Measurements from ENCODE around the gene CLEC4F.
A peak's percentile ranks its signal among the peaks of the same experiment; 100 is the strongest.
"Not testable (repeated sequence)": the region's sequence is repeated elsewhere in the genome, so short reads cannot be mapped to it uniquely, and the experiment has no call there.

The CLEC4F gene

DNA sequence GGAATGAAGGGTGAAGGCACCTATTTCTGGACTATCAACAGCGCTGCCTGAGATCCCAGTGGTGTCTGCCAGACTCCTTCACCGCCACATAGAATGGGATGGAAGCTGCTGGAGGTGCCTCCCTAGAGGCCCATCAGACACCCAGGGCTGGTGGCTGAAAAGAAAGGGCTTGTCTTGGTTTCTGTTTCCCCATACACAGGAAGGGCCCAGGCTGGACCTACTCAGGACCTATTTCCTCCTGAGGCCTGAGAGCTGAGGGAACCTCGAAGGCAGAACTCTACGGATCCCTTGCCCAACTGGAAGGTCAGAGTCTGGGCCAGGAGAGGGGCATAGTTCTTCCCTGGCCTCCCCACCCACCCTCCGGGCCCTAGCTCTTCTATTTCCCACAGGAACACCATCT lies 2.9 kb upstream of the CLEC4F start:
- no peak for DNase-seq

DNA sequence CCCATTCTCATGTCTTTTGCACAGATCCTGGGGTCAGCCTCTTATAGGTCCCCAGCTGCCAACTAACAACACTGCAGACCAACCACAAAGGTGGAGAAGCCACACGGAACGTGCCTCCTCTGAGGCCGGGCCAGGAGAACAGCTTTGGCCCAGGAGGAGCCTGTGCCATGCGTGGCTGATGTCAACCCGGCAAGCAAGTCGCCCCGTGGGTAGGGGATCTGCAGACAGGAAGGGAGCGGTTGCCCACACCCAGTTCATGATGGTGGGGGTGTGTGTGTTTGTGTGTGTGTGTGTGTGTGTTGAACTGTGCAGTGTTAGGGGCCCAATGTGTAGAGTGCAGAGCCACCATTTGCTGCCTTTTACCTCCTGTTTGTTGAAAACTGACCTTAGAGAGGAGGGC lies 2.4 kb upstream of the CLEC4F start:
- no peak for DNase-seq

DNA sequence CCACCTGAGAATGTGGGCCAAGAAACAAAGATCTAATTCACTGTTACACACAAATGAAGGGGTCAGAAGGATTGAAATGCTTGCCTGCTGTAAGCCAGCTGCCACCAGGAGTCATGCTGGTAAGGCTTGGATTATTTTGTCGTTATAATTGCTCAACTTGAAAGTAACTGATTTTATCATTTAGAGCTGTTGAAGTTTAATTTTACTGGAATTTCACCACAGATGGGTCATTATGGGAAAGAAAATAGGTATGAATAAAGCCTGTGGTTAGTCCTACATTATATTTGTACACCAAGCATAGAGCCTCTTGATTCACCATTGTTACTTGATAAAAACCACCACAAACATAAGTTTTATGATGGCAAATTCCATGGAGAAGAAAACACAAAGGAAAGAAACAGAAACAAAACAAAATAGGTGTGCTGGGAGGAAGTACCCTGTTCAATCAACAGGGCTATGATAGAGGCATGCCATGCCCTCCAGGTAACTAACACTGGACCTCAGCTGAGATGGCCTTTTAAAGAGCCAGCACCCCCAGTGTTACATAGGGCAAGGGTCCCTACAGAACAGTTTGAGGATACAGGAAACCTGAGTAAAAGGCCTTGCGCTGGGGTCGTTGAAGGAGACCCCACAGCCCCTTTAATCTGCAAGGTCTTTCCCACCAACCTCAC lies 3.0 kb downstream of the CLEC4F start:
- no peak for DNase-seq

DNA sequence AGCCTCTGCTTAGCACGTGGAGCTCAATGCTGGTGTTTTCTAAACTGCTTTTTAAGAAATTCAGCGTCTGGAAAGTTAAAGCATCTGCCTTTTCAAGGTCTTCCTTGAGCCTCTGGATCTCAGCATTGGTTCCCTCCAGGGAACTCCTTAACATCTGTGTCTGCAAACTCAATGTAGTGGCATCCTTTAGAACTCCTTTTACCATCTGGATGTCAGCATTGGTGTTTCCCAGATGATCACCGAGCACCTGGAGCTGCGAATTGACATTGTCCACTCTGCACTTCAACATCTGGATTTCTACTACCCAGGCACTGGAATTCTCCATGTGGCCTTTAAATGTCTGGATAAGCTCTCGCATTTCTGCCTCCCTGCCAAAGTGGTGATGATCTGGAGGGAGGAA lies 3.7 kb downstream of the CLEC4F start:
- no peak for DNase-seq

DNA sequence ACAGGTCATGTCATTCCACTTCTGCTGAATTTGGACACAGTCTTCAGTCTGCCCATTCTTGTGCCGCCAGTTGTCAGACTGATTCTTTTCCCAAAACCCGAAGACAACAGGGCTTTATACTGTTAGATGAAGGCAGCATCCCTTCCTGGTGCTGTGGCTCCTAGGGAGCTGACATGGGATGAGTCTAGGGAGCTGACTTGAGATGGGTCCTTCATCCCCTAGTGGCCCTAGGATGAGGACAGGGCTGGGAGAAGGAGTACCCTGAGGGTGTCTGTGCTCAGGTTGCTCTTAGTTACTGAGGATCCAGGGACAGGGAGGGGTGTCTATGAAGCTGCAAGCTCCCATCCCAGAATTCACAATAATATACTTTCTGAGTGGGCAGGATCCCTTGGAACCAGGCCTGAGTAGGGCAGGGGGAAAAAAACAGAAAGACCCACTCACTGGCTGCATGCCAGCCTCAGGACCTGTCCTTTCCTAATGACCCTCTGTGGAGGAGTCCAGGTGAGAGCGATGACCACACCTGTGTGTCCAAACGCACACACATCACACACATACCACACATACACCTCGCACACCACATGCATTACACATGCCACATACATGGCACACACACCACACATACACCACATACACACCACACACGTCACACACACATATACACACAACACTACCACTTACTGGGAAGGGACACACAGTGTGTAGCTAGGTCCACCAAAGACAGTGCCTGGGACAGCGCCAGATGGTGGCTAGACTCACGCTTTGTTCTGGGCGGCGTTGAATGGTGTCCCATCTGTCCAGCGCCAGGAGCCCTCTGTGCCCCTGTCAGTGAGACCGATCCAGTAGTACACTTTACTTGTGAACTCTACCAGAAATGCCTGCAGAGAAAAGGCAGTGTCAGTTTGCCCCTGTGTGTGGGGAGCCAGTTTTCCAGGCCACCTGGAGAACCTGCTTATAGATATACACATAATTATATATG lies 11.1 kb downstream of the CLEC4F start:
- DNase-seq: no peak

DNA sequence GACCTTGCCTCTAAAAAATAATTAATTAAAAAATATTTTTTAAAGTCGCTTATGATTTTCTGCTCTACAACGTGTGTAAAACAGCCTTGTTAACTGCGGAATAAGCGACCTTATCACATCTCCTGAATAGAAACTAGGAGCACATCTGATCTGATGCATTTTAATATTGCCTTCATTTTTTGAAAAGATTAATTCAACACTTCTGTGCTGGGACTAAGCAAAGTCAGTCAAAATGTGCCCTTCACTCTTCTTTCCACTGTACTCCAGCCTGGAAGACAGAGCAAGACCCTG lies 12.6 kb downstream of the CLEC4F start:
- DNase-seq: no peak

DNA sequence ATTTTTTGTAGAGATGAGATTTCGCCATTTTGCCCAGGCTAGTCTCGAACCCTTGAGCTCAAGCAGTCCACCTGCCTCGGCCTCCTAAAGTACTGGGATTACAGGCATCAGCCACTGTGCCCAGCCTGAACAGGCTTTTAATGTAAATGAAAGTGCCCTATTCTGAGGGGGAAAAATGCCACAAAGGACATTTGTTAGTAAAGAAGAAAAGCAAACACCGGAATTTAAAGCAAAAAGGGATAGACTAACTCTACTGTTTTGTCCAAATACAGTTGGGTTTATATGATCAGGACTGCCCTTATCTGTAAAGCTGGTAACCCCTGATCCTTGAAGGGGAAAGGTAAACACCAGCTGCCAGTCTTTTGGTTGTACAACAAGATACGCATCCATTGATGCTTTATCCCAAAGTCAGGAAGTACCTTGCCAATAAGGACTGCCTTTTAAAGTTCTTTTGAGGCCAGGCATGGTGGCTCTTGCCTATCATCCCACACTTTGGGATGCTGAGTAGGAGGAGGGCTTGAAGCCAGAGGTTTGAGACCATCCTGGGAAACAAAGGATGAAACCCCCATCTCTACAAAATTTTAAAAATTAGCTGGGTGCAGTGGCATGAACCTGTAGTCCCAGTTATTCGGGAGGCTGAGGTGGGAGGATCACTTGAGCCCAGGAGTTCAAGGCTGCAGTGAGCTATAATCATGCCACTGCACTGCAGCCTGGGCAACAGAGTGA lies 13.1 kb downstream of the CLEC4F start:
- DNase-seq: no peak

DNA sequence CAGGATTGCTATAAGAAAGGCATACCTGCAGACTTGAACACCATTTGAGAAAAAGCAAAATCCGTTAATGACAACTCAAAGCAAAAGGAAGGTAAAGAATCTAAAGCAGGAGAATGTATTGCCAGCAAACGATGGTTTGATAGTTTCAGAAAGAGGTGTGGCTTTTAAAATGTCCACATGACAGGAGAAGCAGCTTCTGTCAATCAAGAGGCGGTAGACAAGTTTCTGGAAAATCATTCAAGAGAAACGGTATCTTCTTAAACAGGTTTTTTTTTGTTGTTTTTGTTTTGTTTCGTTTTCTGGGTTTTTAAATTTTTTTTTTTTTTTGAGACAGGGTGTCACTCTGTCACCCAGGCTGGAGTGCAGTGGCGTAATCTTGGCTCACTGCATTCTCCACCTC lies 13.8 kb downstream of the CLEC4F start:
- no peak for DNase-seq

DNA sequence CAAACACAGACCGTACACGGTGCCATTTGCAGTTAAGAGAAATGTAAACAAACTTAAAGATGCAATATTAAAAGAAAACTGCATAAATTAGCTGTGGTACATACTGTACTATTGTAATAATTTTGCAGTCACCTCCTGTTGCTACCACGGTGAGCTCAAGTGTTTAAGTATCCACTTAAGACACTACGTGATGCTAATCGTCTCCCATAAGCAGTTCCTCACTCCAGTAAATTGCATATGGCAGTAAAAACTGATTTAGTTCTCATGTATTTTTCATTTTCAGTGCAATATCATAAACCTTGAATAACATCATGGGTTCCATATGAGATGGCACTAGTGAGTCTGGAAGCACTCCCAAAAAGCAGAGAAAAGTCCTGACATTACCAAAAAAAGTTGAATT lies 14.4 kb downstream of the CLEC4F start:
- DNase-seq: peak; percentile 43

DNA sequence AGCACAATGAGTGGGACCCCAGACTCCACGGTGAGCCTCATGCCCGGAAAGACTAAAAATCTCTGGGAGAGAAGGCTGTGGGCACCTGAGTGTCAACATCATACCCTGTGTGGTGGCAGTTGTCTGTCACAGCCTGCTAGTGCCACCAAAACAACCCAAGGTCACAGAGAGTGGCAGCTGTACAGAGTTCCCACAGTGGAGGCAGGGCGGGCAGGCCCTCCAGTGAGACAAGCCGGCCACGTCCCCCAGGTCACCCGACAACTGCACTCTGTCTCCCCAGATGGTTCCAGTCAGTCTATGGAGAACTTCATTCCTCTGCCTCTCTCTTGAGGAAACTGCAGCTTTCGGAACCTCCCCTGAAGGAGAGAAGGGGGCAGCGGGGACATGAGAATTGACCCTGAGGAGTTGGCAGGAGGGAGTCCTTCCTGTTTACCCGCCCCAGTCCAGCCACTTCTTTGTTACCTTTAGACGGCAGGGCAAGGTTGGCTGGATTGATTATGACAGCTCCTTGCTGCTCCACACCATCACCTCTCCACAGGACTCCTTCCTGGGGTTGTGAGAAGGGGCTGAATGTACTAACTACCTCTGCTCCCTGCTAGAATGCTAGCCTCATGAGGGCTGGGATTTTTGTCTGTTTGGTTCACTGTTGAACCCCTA lies 18.7 kb downstream of the CLEC4F start:
- no peak for DNase-seq

DNA sequence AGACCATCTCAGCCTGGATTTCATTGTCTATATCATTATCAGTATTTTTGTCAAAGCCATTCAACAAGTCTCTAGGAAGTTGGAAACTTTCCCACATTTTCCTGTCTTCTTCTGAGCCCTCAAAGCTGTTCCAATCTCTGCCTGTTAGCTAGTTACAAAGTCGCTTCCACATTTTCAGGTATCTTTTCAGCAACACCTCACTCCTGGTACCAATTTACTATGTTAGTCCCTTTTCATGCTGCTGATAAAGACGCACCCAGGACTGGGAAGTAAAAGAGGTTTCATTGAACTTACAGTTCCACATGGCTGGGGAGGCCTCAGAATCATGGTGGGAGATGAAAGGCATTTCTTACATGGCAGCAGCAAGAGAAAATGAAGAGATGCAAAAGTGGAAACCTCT lies 20.7 kb downstream of the CLEC4F start:
- no peak for DNase-seq

DNA sequence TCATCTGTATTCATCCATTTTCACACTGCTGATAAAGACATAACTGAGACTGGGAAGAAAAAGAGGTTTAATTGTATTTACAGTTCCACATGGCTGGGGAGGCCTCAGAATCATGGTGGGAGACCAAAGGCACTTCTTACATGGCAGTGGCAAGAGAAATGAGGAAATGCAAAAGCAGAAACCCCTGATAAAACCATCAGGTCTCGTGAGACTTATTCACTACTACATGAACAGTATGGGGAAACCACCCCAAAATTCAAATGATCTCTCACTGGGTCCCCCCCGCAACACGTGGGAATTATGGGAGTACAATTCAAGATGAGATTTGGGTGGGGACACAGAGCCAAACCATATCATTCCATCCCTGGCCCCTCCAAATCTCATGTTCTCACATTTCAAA lies 22.4 kb downstream of the CLEC4F start:
- DNase-seq: not testable (repeated sequence)

DNA sequence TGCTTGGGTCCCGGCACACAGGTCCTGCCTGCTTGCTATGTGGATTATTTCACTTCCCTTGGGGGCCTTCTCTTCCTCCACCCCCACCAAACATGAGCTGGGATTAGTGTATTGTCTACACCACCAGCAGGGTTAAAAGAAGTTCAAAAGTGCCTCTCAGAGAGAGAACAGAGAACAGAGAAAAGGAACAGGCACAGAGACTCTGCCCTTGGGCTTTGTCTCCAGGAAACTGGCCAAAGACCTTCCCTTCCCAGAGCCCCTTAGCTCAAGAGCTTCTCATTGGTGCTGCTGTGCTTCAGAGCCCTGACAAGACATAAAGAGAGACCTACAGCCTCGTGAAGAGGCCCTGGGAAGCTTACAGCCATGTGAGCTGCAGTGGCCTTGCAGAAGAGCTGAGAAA lies 22.9 kb downstream of the CLEC4F start:
- DNase-seq: no peak

DNA sequence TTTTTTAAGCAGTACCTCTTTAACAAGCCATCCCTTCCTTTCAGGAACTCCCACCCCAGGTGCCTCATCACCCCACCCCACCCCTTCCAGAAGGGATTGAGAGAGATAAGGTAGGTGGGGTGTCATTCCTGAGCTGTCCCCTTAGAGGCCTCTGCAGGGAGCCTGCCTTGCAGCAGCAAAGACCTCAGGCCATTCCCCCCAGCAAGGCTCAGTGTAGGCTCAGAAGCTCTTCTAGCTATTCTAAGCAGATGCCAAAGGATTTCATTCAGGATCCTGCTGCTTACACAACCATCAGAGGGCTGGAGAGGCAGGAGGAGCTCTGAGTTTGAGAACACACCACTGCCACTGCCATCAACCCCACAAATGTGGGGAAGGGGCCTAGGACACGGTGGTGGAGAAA lies 24.1 kb downstream of the CLEC4F start:
- DNase-seq: no peak

DNA sequence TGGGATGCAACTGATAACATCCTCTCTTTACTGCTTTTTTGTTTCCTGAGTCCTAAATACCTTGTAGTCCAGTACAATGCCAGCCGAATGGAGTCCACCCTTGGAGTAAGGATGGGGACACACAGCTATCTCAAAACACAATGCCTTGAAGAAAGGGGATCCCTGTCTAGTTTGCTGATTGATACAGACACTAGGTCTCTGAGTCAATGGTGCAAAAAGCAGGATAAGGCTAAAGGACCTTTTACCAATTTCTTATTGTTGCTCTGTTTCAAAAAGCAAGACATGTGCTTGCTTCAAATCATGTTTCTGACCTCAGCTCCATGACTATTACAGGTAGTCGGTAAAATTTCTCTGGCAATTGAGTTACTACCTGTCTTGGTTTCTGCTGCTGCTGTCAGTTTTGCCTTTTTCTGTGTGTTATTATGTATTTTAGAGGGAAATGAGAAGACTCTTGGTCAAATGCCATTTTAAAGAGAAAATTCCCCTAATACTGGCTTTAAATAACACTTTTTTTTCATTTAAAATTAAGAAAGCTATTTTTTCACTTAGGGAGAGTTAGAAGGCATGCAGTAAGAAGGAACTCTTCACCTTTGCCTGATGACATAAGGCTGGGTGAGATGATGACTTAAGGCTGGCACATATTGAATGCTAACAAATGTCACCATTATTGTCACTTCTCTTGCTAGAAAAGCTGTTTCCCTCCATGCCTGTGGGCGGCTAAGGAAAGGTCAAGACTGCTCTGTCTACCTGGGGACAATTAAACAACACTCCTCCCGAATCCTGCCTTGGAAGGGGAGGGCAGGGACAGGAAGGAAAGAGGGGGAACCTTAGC lies 25.0 kb downstream of the CLEC4F start:
- no peak for DNase-seq

DNA sequence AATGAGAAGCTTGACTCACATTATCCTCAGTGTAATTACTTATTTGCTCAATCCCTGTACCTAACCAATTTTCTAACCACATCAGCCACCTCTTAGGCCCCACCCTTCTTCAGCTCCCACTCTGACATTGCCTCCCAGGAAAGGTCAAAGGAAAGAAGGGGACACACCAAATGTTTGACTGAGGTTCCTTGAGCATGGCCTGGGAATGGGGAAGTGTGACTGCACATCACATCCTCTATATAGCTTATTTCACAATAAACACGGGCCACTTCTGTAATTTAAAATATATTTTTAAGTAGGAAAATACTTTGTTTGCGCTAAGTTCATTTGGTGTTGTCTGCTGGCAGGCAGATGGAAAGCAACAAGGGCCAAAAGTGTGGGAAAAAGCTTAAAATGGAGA lies 26.9 kb downstream of the CLEC4F start:
- DNase-seq: no peak

DNA sequence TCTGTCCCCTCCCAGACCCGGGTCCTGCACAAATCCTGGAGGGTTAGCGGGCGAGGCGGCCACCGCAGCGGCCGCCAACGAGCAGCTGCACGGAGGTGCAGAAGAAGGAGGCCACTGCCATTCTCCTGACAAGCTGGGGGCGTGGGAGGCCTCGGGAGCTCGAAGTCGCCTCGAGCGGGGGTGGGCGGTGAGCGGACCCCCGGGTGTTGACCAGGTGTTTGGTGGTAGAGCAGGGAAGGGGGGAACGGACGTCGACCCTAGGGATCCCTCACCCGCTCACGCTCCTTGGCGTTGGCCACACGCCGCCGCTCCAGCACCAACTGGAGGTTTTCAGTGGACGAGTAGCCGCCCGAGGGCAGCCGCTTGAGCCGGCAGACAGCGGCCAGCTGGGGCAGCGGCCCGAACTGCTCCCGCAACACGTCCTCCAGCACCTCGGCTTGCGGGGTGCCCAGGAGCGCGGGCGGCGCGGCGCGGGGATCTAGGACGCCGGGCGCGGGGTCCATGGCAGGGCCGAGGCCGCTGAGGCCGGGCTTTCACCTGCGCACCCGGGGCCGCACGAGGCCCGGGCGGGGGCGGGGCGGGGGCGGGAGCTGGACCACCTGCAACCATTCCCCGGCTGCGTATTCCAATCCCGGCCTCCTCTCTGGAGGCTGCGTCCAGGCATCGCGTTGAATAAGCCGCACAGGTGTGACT lies 30.1 kb downstream of the CLEC4F start, which contains the start of gene FIGLA:
Gene FIGLA (minus strand): TSS at position 508 of the 693 bp plus-strand sequence. CDS start 5 bp downstream, at position 503.
- DNase-seq: no peak

DNA sequence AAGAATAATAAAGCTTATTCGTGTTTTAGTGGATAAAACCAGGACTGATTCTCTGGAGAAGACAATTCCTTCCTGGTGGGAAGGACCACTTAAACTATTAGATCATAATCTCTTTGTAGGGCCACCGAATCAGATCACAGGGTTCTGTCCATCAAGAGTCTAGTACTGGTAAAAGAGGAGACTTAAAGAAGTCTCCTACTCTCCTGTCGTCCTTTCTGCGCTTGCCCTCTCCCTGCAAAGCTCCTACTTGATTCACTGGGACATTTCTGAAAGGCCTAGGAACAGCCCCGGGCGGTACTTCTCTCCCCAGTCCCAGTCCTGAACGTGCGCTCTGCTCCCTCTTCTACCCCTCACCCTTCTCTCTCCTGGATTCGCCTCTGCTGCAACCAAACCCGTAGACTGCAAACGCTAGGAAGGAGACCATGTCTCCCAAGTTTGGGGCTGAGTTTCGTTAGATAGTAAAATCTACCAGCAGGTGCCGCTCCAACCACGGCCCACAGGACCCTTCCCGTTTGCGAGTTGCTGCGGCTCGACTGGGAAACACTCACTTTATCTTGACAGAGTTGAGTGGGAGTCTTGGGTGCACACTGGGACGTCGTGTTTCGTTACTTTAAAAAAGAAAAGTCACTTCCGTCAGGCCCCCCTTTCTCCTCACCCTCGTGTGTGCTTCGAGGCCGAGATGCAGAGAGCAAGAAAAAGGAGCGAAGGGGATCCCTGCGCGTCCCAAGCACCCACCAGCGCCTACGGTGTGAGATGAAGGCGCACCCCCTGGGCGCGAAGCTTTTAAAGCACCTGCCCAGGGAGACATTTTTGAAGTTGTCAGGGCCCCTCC lies 30.9 kb downstream of the CLEC4F start:
- DNase-seq: peak; percentile 54

DNA sequence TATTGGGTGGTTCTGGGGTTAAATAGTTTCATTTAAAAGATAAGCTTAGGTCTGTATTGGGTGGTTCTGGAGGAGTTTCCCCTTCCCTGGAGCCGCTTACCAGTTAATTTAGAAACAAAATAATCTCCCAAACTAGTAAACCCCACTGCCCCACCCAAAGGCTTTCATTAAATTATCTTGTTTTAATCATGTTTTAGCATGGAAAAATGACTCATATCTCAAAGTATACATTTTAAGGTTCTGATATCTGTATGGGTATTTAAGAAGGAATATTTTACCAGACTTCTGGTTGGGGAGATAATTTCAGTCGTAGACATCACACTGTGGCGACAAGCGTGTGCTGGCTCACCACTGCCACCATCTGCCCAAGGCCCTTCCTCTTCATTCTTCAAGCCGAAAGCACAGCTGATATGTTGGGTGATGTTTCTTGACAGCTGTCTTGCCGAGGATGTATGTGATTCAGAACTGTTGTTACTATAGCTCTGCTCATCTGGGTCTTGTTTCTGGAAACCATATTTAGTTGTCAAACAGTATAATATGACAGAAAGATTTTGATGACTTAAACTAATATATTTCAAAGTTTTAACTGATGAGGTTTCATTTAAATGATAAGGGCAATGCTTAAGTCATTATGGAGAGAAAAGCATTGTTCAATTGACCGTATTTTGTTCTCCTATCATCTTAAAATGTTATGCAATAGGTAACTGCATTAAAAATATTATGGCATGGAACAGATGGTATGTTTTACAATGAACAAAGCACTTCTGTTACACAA lies 35.1 kb downstream of the CLEC4F start:
- DNase-seq: peak; percentile 47

DNA sequence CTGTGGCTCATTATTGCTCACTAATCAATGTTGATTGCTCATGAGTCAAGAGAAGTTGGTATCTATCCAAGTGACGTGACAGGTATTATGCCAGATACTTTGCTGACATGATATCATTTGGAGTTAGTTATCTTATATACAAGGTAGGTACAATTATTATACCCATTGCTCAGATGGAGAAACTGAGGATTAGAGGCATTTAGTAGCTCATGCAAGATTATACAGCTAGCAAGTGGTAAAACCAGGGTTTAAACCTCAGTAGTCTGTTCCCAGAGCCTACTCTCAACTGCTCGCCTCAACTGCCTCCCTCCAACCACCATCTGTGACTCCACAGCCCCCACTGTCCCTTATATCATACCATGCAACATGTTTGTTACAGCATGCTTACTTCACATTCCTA lies 36.1 kb downstream of the CLEC4F start:
- DNase-seq: no peak

All from NCI-H2227 treated with DMSO at 0.1 percent for 48 hours (cell line).